HG03565 (cell line): ENCODE data around the gene KPNA2.

ENCODE experiments used
- ATAC-seq: cut with Tn5 transposase; IDR thresholded peaks from one replicate; pipeline ENCODE4 v1.9.1; 2021; ENCODE audit warnings: mild to moderate bottlenecking, moderate library complexity; ENCODE audit not compliant: unreplicated experiment

Gene KPNA2

DNA sequence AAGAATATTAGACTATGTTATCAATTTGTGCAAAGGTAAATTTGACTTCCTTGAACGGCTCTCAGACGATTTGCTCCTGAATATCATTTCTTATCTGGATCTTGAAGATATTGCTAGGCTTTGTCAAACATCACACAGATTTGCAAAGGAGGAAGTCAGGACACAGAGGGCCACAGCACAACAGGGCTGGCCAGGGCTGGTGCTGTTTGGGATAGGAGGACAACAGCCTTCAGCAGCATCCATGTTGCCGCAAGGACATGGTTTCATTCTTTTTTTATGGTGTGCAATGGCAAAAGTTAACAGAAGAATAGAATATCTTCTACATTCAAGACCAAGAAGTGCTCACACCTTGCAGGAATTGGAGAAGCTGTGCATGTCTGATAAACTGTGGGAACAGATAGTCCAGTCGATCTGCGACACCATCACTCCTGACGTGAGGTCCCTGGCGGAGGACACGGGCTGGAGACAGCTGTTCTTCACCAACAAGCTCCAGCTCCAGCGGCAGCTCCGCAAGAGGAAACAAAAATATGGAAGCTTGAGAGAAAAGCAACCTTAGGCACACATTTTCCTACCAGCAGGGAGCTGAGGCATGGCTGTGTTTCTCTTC is 59.8 kb downstream of the KPNA2 start:
- ATAC-seq = no peak

DNA sequence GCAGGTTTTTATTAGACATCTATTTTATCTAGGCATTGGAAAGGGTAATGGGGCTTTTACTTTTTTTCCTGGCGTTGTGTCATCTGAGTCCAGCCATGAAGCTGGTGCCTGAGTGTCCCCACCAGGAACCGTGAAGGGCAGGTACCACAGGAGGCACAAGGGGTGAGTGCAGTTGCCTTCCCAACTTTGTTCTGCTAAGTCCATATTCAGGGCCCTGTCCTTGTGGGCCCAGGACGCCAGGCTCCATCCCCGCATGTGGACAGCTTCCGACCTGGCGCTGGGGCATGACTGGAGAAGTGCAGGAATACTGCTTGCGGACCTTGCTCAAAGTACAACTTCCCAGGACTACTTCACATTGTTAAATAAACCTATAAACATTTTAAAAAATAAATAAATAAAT is 60.6 kb downstream of the KPNA2 start:
- no peak for ATAC-seq
